HepG2 (cell line): Measurements from ENCODE around the gene CD44. TPM values are rescaled to one million over a fixed set of nuclear protein-coding genes. Genes with fewer than 3 reads are reported as not detected.

Experiments
- ATAC-seq: fragments of 200-7000 bp; cut with Tn5 transposase; 3 replicates; pipeline ENCODE4 v1.9.1; 2020; ENCODE audit warnings: mild to moderate bottlenecking, moderate library complexity
- BruUV-seq: library from RNA; stranded (reverse); fragments of 400-500 nt; replicated peaks from 2 replicates; lab custom pipeline; 2021; lab: Mats Ljungman, UMichigan
- CTCF ChIA-PET: fragments of 300-600 bp; formaldehyde crosslinking; extraction: SDS; loops from one replicate; lab custom pipeline; 2021; ENCODE audit warnings: low total read pairs, inconsistent platforms, low intra/inter-chr PET ratio; lab: Yijun Ruan, JAX
- POLR2A ChIA-PET: fragments of 350-600 bp; sonication (Branson Sonifier 250); formaldehyde crosslinking; loops from one replicate; lab custom pipeline; 2020; ENCODE audit warnings: antibody characterized with exemption, inconsistent platforms; lab: Yijun Ruan, JAX
- DNase-seq: peaks from one replicate; pipeline ENCODE4 v3.0.0-alpha.2; 2015; ENCODE audit warnings: low spot score
- FAIRE-seq: peaks from 3 replicates; lab custom pipeline; 2011; peaks lifted over from hg19 to GRCh38; lab: Jason Lieb, UNC
- H2AFZ ChIP-seq: one replicate; pipeline ENCODE4 v1.6.1; 2011; ENCODE audit warnings: low read length, inconsistent platforms
- H3K27ac ChIP-seq: fragments of 300-600 bp; 3 replicates; pipeline ENCODE4 v1.8.0; 2011; ENCODE audit warnings: mixed run types, mild to moderate bottlenecking, mixed read lengths, low read length, inconsistent platforms; ENCODE audit not compliant: insufficient read depth; ENCODE audit errors: extremely low read length
- H3K27me3 ChIP-seq, 2 experiments: fragments of 200-600 bp in 1 of 2; 2 replicates in 1 of 2; 3 replicates in 1 of 2; pipeline versions ENCODE4 v1.6.0 to v1.8.0; 2011; ENCODE audit warnings: low read length in 2 of 2, mild to moderate bottlenecking in 2 of 2, moderate library complexity in 2 of 2, inconsistent platforms in 1 of 2; ENCODE audit not compliant: insufficient read depth in 2 of 2, control insufficient read depth in 1 of 2
- H3K36me3 ChIP-seq, 2 experiments: fragments of 200-600 bp in 1 of 2; replicated peaks in 1 of 2; 2 replicates in 1 of 2; 3 replicates in 1 of 2; pipeline versions ENCODE4 v1.5.1 to v1.8.0; 2011; ENCODE audit warnings: low read length in 2 of 2, inconsistent platforms in 1 of 2; ENCODE audit not compliant: insufficient read depth in 2 of 2, control insufficient read depth in 1 of 2
- H3K4me1 ChIP-seq: 2 replicates; pipeline ENCODE4 v1.5.1; 2012; ENCODE audit warnings: low read length, inconsistent platforms; ENCODE audit not compliant: insufficient read depth
- H3K4me2 ChIP-seq: 2 replicates; pipeline ENCODE4 v1.6.0; 2011; ENCODE audit warnings: low read depth, low read length, inconsistent platforms
- H3K4me3 ChIP-seq, 3 experiments: fragments of 200-600 bp in 1 of 3; sonication (generic), shearing (Covaris generic) in 1 of 3; replicated peaks in 1 of 3; 2 replicates each; pipeline ENCODE4 v1.5.1; 2011 to 2016; ENCODE audit warnings: low read length in 3 of 3, inconsistent platforms in 2 of 3, low read depth in 2 of 3, mild to moderate bottlenecking in 2 of 3, control low read depth in 1 of 3, mixed read lengths in 1 of 3; ENCODE audit not compliant: insufficient read depth in 1 of 3
- H3K79me2 ChIP-seq: one replicate; pipeline ENCODE4 v1.6.1; 2011; ENCODE audit warnings: low read length, inconsistent platforms; ENCODE audit not compliant: insufficient read depth
- H3K9ac ChIP-seq: 2 replicates; pipeline ENCODE4 v1.6.0; 2011; ENCODE audit warnings: mild to moderate bottlenecking, low read depth, low read length, inconsistent platforms; ENCODE audit not compliant: insufficient read depth
- H3K9me3 ChIP-seq: 2 replicates; pipeline ENCODE4 v1.5.1; 2012; ENCODE audit warnings: mild to moderate bottlenecking, low read length
- H4K20me1 ChIP-seq: 2 replicates; pipeline ENCODE4 v1.6.0; 2011; ENCODE audit warnings: inconsistent platforms, mild to moderate bottlenecking, low read length, moderate library complexity; ENCODE audit not compliant: insufficient read depth
- CENPBD1 ChIP-seq: sonication (generic); formaldehyde crosslinking; IDR thresholded peaks from 2 replicates; pipeline ENCODE4 v1.8.0; 2022; ENCODE audit warnings: missing genetic modification reagents, low read depth, mild to moderate bottlenecking, borderline replicate concordance
- CREB3 ChIP-seq: sonication (generic); formaldehyde crosslinking; IDR thresholded peaks from 2 replicates; pipeline ENCODE4 v1.5.0; 2020; ENCODE audit warnings: missing genetic modification reagents
- HNF1B ChIP-seq: sonication (generic); formaldehyde crosslinking; IDR thresholded peaks from 2 replicates; pipeline ENCODE4 v1.5.1; 2020; ENCODE audit warnings: mild to moderate bottlenecking, moderate library complexity, missing genetic modification reagents
- HOMEZ ChIP-seq: IDR thresholded peaks from 2 replicates; pipeline ENCODE4 v1.6.1; 2016; ENCODE audit warnings: low read depth
- KDM5A ChIP-seq: fragments of 200-600 bp; sonication (generic); IDR thresholded peaks from 2 replicates; pipeline ENCODE4 v1.7.0; 2018; ENCODE audit warnings: antibody characterized with exemption, mild to moderate bottlenecking, low read length, borderline replicate concordance
- RAD21 ChIP-seq: fragments of 450-650 bp; formaldehyde crosslinking; IDR thresholded peaks from 2 replicates; pipeline ENCODE4 v1.5.0; 2020; ENCODE audit warnings: mild to moderate bottlenecking
- SMC3 ChIP-seq: IDR thresholded peaks from 2 replicates; pipeline ENCODE4 v1.6.1; 2011; ENCODE audit warnings: low read length, improper control_type of control experiment
- STAG1 ChIP-seq: sonication (generic); formaldehyde crosslinking; IDR thresholded peaks from 2 replicates; pipeline ENCODE4 v1.4.0; 2020; ENCODE audit warnings: missing genetic modification reagents
- XBP1 ChIP-seq: sonication (generic); formaldehyde crosslinking; IDR thresholded peaks from 2 replicates; pipeline ENCODE4 v1.5.0; 2020; ENCODE audit warnings: missing genetic modification reagents
- ZBTB42 ChIP-seq: sonication (generic); formaldehyde crosslinking; IDR thresholded peaks from 2 replicates; pipeline ENCODE4 v1.5.0; 2020; ENCODE audit warnings: mild to moderate bottlenecking, missing genetic modification reagents
- ZBTB44 ChIP-seq: sonication (generic); formaldehyde crosslinking; IDR thresholded peaks from 2 replicates; pipeline ENCODE4 v1.4.0; 2020; ENCODE audit warnings: missing genetic modification reagents
- ZNF276 ChIP-seq: sonication (generic); formaldehyde crosslinking; IDR thresholded peaks from 2 replicates; pipeline ENCODE4 v1.4.0; 2020; ENCODE audit warnings: mild to moderate bottlenecking, low read depth, missing genetic modification reagents
- ZNF501 ChIP-seq: sonication (generic); formaldehyde crosslinking; IDR thresholded peaks from 2 replicates; pipeline ENCODE4 v1.5.1; 2020; ENCODE audit warnings: mild to moderate bottlenecking, moderate library complexity, missing genetic modification reagents
- ZNF567 ChIP-seq: sonication (generic); formaldehyde crosslinking; IDR thresholded peaks from 2 replicates; pipeline ENCODE4 v1.8.1; 2023; ENCODE audit warnings: mild to moderate bottlenecking, missing genetic modification reagents, borderline replicate concordance
- WGBS: methylation state at CpG from one replicate; pipeline ENCODE4 v1.1.6; 2017; ENCODE audit warnings: low lambda C conversion rate; 5-methylcytosine and 5-hydroxymethylcytosine counted together
- in situ Hi-C: cut with HindIII; loops from 2 replicates; pipeline ENCODE4 v1.10.0; 2017; ENCODE audit warnings: low pct_unique_long_range_greater_than_20kb; ENCODE audit not compliant: extremely low pct_ligation_motif_present
- intact Hi-C: fragments of 100-400 bp; cut with micrococcal nuclease; formaldehyde crosslinking; loops from one replicate; pipeline ENCODE4 v1.10.0; 2022; ENCODE audit not compliant: unreplicated experiment
- polyA plus RNA-seq, 8 experiments: library from polyadenylated mRNA; depleted of rRNA in 3 of 8; stranded (reverse) in 7 of 8; unstranded in 1 of 8; fragments of >200 nt; fragmentation: Illumina TruSeq in 4 of 8; extraction: Trizol in 4 of 8; gene quantifications; 2 replicates each; pipeline versions ENCODE4 v1.2.1 to v1.2.3, GENCODE V29; 2011 to 2016; ENCODE audit warnings: low read depth in 4 of 8, missing spikeins in 1 of 8, mixed read lengths in 1 of 8; ENCODE audit not compliant: insufficient read depth in 1 of 8
- total RNA-seq, 5 experiments: library from RNA; depleted of rRNA; stranded (reverse); fragments of >200 nt; fragmentation: Illumina TruSeq; extraction: Trizol; gene quantifications; 2 replicates each; pipeline ENCODE4 v1.2.3, GENCODE V29; 2016; ENCODE audit warnings: low read depth in 1 of 5

Gene CD44
- total and polyA plus RNA-seq, 2 of the 13 experiments (the other 11 are each of a cell fraction or from before 2014, with no cell fraction given): 0.02 to 0.11 TPM

- POLR2A ChIA-PET: no interaction called here
- intact Hi-C loops: loop anchor here (1.0 to 2.0 kb wide), 3 partner anchors 96 to 312 kb away; no protein-coding TSS in a partner anchor
- Histone ChIP-seq H3K9ac (no peak overlapping the region), H3K36me3 (no peaks in the 10 kb centered on the region), H3K9me3 (no peaks in the 10 kb centered on the region), H3K27me3 (no peaks in the 10 kb centered on the region), H3K4me2 (peak overlapping the region; percentile 25), H3K79me2 (no peaks in the 10 kb centered on the region), H3K27ac (no peak overlapping the region), H3K4me3 (no peak overlapping the region), H4K20me1 (no peaks in the 10 kb centered on the region), H3K4me1 (peaks cover 12% of the 10 kb centered on the region; the same call in 1 of the 2 replicates), H2AFZ (no peak overlapping the region)
- WGBS: 41% methylated on average over 15 of the region's 15 CpGs
- in situ Hi-C loops: loop anchor here (5.0 kb wide), 1 partner anchor 311 kb away; no protein-coding TSS in a partner anchor
- peak; percentile 79 for FAIRE-seq
- peak; percentile 59 for ATAC-seq
- CTCF ChIA-PET: interaction anchor here (1.3 to 1.9 kb wide), 2 partner anchors 154 to 312 kb away, joined by 4 to 14 read pairs; no protein-coding TSS in a partner anchor
- peak; percentile 47 for DNase-seq
- no TSS peak for BruUV-seq
- TF ChIP-seq XBP1 (CRISPR knock-in tag) (no peak), ZNF567 (CRISPR knock-in tag) (no peak), CENPBD1 (CRISPR knock-in tag) (no peak), KDM5A (no peak), SMC3 (peak; percentile 89), RAD21 (CRISPR knock-in tag) (peak; percentile 50), ZNF276 (CRISPR knock-in tag) (no peak), ZNF501 (CRISPR knock-in tag) (0 out of 2 replicates have a peak, but pooled peaks have one; percentile 28), HOMEZ (CRISPR knock-in tag) (peak; percentile 68; the same call in 1 of the 2 replicates), STAG1 (CRISPR knock-in tag) (peak; percentile 77), ZBTB44 (no peak), ZBTB42 (CRISPR knock-in tag) (no peak), CREB3 (CRISPR knock-in tag) (no peak), HNF1B (0 out of 2 replicates have a peak, but pooled peaks have one; percentile 21)
These were observed 99.1 kb downstream of the CD44 start for GRCh38 chr11:35237860-35238715.
